Effector CD8-positive, alpha-beta T cell (primary cell): ENCODE measurements around the gene BLOC1S3.

Experiments used
- DNase-seq: peaks from one replicate; lab custom pipeline; 2025; lab: John Stamatoyannopoulos, UW

The BLOC1S3 gene

GRCh38 chr19:45161738-45162607 lies 16.6 kb upstream of the BLOC1S3 start:
- no peak for DNase-seq

- no peak for DNase-seq
Measured at GRCh38 chr19:45162608-45163143, 15.9 kb upstream of the BLOC1S3 start.

- DNase-seq, result no peak
Measured at GRCh38 chr19:45163156-45163555, 15.4 kb upstream of the BLOC1S3 start.

- DNase-seq, result no peak
Measured at GRCh38 chr19:45163751-45164460, 14.7 kb upstream of the BLOC1S3 start.

DNA sequence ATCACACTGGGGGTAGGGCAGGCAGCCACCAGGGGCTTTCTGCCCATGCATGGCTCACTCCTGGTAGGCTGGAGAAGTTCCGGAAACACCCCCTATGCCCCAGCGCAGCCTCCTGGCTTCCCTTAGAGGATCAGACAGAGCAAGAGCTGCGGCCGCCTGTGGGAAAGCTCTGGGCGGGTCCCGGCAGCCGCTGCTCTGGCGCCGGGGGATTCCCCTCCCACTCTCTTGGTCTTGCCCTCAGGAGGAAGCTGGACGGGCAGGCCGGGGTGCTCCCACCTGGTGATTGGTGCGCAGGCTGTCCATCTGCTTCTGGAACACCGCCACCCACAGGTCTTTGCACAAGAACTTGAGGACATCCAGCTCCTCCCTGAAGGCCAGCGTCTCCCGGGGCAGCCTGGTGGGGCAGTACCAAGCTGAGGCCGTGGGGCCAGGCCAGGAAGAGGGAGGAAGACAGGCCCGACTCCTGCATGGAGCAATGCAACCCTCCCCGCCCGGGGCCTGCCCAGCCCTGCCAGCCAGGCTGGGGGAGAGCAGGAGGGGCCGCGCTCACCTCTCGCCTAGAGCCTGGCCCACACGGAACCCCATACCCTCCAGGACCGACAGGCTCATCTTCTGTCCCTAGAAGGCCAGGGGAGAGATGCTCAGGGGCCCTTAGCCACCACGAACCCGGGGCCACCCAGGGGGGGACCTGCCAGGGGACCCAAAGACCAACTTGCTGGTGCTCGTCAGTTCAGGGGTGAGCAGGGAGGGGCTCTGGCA lies 13.8 kb upstream of the BLOC1S3 start:
- peak; percentile 18 for DNase-seq

- DNase-seq, result no peak
Measured at GRCh38 chr19:45166723-45167252, 11.8 kb upstream of the BLOC1S3 start.

GRCh38 chr19:45168767-45169351 lies 9.7 kb upstream of the BLOC1S3 start:
- DNase-seq, result no peak

DNA sequence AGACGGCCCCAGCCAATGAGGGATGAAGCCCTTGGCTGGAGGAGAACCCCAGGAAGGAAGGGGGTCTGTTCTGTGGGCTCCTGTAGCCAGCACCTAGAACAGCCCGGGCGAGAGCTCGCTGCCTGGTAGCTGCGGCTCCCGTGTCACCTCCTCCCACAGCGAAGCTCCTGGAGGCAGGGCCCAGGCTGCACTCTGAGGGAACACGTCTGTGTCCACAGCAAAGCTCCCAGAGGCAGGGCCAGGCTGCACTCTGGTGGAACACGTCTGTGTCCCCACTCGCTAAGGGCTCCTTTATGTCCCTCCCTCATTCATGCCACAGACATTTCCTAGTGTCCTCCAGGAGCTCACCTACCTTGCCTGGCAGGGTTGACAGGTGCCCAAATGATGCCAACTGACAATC lies 9.0 kb upstream of the BLOC1S3 start:
- DNase-seq, result no peak

DNA sequence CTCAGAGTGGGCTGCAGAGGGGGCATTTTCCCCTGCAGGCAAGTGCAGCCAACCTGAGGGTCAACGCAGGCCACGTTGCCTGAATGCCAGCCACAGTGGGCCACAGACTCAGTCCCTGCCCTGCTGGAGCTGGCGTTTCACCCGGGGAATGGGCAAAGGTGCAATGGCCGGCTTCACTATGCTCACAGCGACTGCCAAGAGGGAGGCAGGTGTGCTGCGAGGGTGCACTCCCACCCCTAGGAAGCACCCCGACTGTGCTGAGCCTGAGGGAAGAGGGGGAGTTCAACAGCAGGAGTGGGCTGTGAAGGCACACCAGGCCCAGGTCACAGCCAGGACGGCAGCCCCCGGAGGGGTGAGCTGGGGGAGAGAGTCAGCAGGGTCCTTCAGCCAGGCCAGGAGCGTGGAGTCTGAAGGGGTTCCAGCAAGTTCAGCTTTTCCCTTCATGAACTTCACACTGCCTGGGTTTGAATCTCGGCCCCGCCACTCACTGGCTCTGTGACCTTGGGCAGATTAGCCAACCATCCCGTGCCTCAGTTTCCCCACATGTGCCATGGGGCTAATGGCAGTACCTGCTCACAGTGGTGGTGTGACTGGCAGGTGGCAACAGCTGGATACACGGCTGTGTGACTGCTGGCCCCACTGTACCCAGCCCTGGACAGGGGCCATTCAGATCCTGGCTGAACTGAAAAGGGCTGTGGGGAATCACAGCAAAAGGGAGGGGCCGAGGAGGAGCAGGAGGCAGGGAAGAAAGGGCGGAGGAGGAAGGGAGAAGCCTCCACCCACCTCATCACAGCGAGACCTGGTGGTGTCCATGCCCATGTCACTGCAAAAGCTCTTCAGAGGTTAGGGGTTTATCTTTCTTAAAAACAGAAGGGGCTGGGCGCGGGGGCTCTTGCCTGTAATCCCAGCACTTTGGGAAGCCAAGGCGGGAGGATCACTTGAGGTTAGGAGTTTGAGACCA lies 8.2 kb upstream of the BLOC1S3 start:
- DNase-seq, result no peak

- no peak for DNase-seq
Measured at GRCh38 chr19:45171211-45171623, 7.4 kb upstream of the BLOC1S3 start.

- no peak for DNase-seq
Measured at GRCh38 chr19:45172173-45172572, 6.4 kb upstream of the BLOC1S3 start.

- no peak for DNase-seq
Measured at GRCh38 chr19:45172611-45173208, 5.9 kb upstream of the BLOC1S3 start.

DNA sequence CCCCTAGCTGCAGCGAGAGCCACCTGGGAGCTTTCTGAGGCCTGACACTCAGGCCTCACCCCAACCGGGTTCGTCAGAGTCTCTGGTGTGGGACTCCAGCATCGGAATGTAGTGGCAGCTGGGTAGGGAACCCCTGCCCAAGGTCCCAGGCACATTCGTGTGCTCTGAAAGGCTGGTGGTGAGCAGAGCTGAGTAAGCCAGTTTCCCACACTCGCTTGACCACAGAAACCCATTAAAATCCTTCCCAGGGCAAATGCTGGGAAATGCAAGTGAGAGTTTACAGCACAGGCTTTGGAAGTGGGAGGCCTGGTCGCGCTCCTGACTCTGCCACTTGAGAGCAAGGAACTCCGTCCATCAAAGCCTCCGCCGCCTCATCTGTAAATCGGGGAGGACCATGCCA lies 4.8 kb upstream of the BLOC1S3 start:
- no peak for DNase-seq

DNA sequence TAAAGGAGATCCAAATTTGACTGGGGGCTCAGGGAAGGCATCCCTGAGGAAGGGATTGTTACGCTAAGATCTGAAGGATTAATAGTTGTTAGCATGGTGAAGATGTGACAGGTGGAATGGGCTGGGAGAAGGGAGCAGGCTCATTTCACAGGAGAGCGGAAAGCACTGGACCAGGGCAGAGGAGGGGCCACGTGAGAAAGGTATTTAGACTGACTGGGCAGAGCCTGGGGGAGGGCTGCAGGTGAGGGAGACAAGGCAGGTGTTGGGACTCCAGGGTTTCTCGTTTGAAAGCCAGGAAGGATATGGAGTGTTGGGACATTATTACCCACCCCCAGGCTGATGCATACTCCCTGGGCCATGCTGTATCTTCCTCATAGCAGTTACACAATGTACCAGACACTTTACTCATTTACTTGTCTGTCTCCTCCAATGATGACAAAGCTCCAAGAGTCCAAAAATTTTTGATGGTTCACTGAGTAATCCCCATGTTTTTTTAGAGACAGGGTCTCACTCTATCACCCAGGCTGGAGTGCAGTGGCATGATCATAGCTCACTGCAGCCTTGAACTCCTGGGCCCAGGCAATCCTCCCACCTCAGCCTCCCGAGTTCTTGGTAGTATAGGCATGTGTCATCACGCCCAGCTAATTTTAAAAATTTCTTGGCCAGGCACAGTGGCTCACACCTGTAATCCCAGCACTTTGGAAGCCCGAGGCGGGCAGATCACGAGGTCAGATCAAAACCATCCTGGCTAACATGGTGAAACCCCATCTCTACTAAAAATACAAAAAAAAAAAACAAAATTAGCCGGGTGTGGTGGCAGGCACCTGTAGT lies 2.9 kb upstream of the BLOC1S3 start:
- no peak for DNase-seq

DNA sequence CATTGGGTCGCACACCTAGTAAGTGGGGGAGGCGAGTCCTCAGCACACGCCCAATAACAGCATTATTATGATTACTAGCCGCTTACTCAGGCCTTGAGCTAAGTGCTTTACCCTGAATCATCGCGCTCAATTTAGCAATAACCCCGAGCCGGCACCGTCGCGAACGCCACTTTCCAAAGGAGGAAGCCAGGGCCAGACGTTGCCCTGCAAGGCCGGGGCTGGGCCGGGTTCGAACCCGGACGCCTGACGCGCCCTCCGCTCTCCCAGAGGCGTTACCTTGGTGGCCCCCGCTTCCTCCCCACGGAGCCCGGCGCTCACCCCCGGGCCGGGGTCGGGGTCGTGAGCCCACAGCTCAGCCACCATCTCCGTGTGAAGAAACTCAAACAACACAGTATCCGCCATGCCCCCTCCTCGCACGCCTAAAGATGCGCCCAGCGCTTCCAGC lies 745 bp upstream of the BLOC1S3 start, which contains the start of gene TRAPPC6A:
TSS of gene TRAPPC6A (minus strand) at position 421 of the 445 bp plus-strand sequence. CDS start at position 402, 19 bp downstream.
- no peak for DNase-seq

DNA sequence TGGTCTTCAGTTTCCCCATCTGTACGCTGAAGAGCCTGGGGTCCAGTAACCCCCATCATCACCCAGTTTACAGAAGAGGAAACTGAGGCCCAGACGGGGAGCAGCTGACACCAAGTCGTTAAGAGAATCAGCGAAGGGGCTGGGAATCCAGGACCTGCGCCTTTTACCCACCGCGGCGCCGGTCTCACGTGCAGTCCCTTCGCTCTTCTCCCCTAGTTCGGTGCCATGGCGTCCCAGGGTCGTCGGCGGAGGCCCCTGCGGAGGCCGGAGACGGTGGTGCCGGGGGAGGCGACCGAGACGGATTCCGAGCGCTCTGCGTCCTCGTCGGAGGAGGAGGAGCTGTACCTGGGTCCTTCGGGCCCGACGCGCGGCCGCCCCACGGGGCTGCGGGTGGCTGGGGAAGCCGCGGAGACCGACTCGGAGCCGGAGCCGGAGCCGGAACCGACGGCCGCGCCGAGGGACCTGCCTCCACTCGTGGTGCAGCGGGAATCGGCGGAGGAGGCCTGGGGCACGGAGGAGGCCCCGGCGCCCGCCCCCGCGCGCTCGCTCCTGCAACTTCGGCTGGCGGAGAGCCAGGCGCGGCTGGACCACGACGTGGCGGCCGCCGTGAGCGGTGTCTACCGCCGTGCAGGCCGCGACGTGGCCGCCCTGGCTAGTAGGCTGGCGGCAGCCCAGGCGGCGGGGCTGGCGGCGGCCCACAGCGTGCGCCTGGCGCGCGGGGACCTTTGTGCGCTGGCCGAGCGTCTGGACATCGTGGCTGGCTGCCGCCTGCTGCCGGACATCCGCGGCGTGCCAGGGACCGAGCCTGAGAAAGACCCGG lies 698 bp downstream of the BLOC1S3 start:
- no peak for DNase-seq

DNA sequence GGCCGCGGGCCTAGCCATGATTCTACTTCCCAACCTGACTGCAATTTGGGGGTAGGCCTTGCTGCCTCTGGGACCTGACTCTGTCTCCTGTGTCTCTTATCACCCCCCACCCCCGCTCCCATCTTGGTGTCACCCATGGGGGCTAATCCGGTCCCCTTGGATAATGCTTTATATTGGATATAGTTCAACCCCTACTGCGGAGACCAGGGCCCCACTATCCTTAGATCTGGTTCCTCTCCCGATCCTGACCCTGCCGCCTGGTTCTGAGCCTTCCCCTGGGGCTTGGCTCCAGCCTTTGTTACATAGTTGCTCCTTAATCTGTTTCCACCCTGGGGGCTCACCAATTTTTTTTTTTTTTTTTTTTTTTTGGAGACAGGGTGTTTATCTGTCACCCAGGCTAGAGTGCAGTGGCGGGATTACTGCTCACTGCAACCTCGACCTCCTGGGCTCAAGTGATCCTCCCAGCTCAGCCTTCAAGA lies 1.3 kb downstream of the BLOC1S3 start:
- DNase-seq, result no peak

DNA sequence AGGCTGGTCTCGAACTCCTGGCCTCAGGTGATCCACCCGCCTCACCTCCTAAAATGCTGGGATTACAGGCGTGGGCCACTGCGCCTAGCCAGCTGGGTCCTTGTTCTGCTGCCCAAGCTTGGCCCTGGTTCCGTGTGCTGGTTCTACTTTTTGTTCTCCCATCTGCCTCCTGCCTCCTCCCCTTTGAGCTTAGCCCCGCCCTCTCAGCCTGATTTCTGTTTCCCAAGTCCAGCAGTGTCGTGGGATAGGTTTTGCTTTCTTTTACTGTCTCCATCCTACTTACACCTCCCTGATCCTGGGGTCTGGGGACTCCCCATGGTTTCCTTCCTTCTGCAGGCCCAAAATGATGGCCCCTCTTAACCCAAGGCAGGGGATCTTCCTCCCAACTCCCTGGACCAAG lies 2.4 kb downstream of the BLOC1S3 start:
- no peak for DNase-seq
